Mesendoderm (in vitro differentiated cells): ENCODE data around the gene APOM. TPM values are rescaled to one million over a fixed set of nuclear protein-coding genes. Genes with fewer than 3 reads are reported as not detected.
A peak's percentile ranks its signal among the peaks of the same experiment; 100 is the strongest.

Source experiments
- DNase-seq: peaks from one replicate; pipeline ENCODE4 v3.0.0; 2013
- H2AK5ac ChIP-seq: 2 replicates; pipeline ENCODE4 v1.6.1; 2013; ENCODE audit warnings: low read length, inconsistent platforms
- H2BK120ac ChIP-seq: 2 replicates; pipeline ENCODE4 v1.6.1; 2013; ENCODE audit warnings: low read depth, mild to moderate bottlenecking, low read length, moderate library complexity, mixed read lengths
- H2BK15ac ChIP-seq: replicated peaks from 2 replicates; pipeline ENCODE4 v1.6.1; 2013; ENCODE audit warnings: low read depth, mild to moderate bottlenecking, moderate library complexity
- H2BK5ac ChIP-seq: 2 replicates; pipeline ENCODE4 v1.6.1; 2013; ENCODE audit warnings: low read length, inconsistent platforms
- H3K18ac ChIP-seq: 2 replicates; pipeline ENCODE4 v1.6.1; 2013; ENCODE audit warnings: mild to moderate bottlenecking, low read length, mixed read lengths
- H3K23ac ChIP-seq: one replicate; pipeline ENCODE4 v1.6.1; 2013; ENCODE audit warnings: low read length
- H3K27ac ChIP-seq: 2 replicates; pipeline ENCODE4 v1.5.1; 2013; ENCODE audit warnings: low read depth, mild to moderate bottlenecking, inconsistent platforms, low read length, moderate library complexity
- H3K27me3 ChIP-seq: 2 replicates; pipeline ENCODE4 v1.6.1; 2013; ENCODE audit warnings: low read length, control low read depth, mild to moderate bottlenecking, inconsistent platforms; ENCODE audit not compliant: insufficient read depth, poor library complexity
- H3K36me3 ChIP-seq: 2 replicates; pipeline ENCODE4 v1.6.1; 2013; ENCODE audit warnings: low read length, inconsistent platforms; ENCODE audit not compliant: control insufficient read depth, insufficient read depth
- H3K4ac ChIP-seq: one replicate; pipeline ENCODE4 v1.6.1; 2013; ENCODE audit warnings: low read depth, mild to moderate bottlenecking, low read length, moderate library complexity
- H3K4me1 ChIP-seq: 2 replicates; pipeline ENCODE4 v1.6.1; 2013; ENCODE audit warnings: low read depth, low read length, inconsistent platforms; ENCODE audit not compliant: control insufficient read depth
- H3K4me2 ChIP-seq: 2 replicates; pipeline ENCODE4 v1.6.1; 2013; ENCODE audit warnings: low read length
- H3K4me3 ChIP-seq: 2 replicates; pipeline ENCODE4 v1.5.1; 2013; ENCODE audit warnings: mild to moderate bottlenecking, low read length
- H3K56ac ChIP-seq: one replicate; pipeline ENCODE4 v1.6.1; 2013; ENCODE audit warnings: low read length
- H3K79me1 ChIP-seq: 2 replicates; pipeline ENCODE4 v1.6.1; 2013; ENCODE audit warnings: low read length, inconsistent platforms
- H3K79me2 ChIP-seq: 2 replicates; pipeline ENCODE4 v1.6.1; 2013; ENCODE audit warnings: mild to moderate bottlenecking, low read length; ENCODE audit not compliant: control insufficient read depth, insufficient read depth
- H3K9ac ChIP-seq: 2 replicates; pipeline ENCODE4 v1.6.1; 2013; ENCODE audit warnings: low read length, inconsistent platforms
- H4K5ac ChIP-seq: one replicate; pipeline ENCODE4 v1.6.1; 2013; ENCODE audit warnings: low read length
- H4K8ac ChIP-seq: one replicate; pipeline ENCODE4 v1.6.1; 2013; ENCODE audit warnings: low read depth, mild to moderate bottlenecking, control low read depth, low read length, moderate library complexity
- WGBS: extraction: QIAGEN DNeasy Blood & Tissue Kit; methylation state at CpG from one replicate; pipeline ENCODE4 v1.1.7; 2013; ENCODE audit warnings: low lambda C conversion rate, missing lambda C conversion rate; ENCODE audit not compliant: insufficient coverage; ENCODE audit errors: extremely low coverage; 5-methylcytosine and 5-hydroxymethylcytosine counted together
- small RNA-seq: library from polyadenylated mRNA; stranded (forward); fragments of <200 nt; extraction: miRNeasy Mini kit (QIAGEN cat#:217004); gene quantifications from one replicate; pipeline ENCODE3, GENCODE V24; 2013; ENCODE audit not compliant: insufficient read depth

Gene APOM

DNA sequence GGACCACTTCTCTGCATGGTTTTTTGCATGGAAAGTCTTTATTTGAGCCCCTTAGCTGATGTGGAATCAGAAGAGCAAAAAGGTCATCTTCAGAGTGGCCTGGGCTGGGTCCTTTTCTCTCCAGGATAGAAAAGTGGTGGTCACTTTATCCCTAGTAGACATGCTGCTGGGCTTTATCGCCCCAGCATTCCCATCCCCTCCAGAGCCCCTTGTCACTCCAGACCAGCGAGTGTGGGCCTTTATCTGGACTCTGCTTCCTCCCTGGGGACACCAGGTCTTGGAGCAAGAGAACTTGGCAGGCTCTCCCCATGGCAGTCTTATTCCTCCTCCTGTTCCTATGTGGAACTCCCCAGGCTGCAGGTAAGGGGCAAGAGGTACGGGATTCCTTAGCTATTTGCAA is 50.9 kb downstream of the APOM start, which contains the start of gene LY6G6F:
TSS of gene LY6G6F (plus strand) at position 268 of the 400 bp plus-strand sequence. CDS start at position 309, 41 bp downstream.
- DNase-seq: no peak
- peaks cover 6% of the 10 kb centered on the region for H3K79me2 ChIP-seq
- H2BK5ac ChIP-seq: no peak within 1 kb of the TSS
- H3K9ac ChIP-seq: no peak within 1 kb of the TSS
- no peak within 1 kb of the TSS for H3K23ac ChIP-seq
- no peak within 1 kb of the TSS for H2BK15ac ChIP-seq
- peaks cover 10% of the 10 kb centered on the region for H3K4me1 ChIP-seq
- no peak within 1 kb of the TSS for H3K4me3 ChIP-seq
- no peak within 1 kb of the TSS for H4K8ac ChIP-seq
- no peak within 1 kb of the TSS for H3K56ac ChIP-seq
- H3K36me3 ChIP-seq: no peaks in the 10 kb centered on the region
- no peak within 1 kb of the TSS for H2AK5ac ChIP-seq
- no peaks in the 10 kb centered on the region for H3K27me3 ChIP-seq
- H4K5ac ChIP-seq: no peak within 1 kb of the TSS
- peak within 1 kb of the TSS; percentile 7 for H3K4ac ChIP-seq
- peaks cover 6% of the 10 kb centered on the region for H3K79me1 ChIP-seq
- H2BK120ac ChIP-seq: no peak within 1 kb of the TSS
- no peak within 1 kb of the TSS for H3K4me2 ChIP-seq
- no CpG with 5 or more reads among the region's 3 CpGs for WGBS
- no peak within 1 kb of the TSS for H3K27ac ChIP-seq
- H3K18ac ChIP-seq: no peak within 1 kb of the TSS

DNA sequence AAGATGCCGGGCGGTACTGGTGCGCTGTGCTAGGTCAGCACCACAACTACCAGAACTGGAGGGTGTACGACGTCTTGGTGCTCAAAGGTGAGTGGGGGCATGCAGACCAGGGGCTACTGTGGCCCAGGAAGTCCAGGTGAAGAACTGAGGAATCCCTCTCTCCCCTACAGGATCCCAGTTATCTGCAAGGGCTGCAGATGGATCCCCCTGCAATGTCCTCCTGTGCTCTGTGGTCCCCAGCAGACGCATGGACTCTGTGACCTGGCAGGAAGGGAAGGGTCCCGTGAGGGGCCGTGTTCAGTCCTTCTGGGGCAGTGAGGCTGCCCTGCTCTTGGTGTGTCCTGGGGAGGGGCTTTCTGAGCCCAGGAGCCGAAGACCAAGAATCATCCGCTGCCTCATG is 52.0 kb downstream of the APOM start:
- H2AK5ac ChIP-seq: no peak overlapping the region
- no peak overlapping the region for H3K4ac ChIP-seq
- H3K27me3 ChIP-seq: no peaks in the 10 kb centered on the region
- H3K4me1 ChIP-seq: peaks cover 4% of the 10 kb centered on the region
- no peak overlapping the region for H3K56ac ChIP-seq
- H3K79me1 ChIP-seq: no peaks in the 10 kb centered on the region
- no CpG with 5 or more reads among the region's 10 CpGs for WGBS
- no peak overlapping the region for H3K23ac ChIP-seq
- no peaks in the 10 kb centered on the region for H3K36me3 ChIP-seq
- no peak overlapping the region for H2BK15ac ChIP-seq
- no peak overlapping the region for H3K27ac ChIP-seq
- H4K8ac ChIP-seq: no peak overlapping the region
- no peaks in the 10 kb centered on the region for H3K79me2 ChIP-seq
- no peak for DNase-seq
- no peak overlapping the region for H2BK120ac ChIP-seq
- H3K18ac ChIP-seq: no peak overlapping the region
- no peak overlapping the region for H4K5ac ChIP-seq
- H2BK5ac ChIP-seq: no peak overlapping the region
- H3K4me3 ChIP-seq: no peak overlapping the region
- H3K4me2 ChIP-seq: no peak overlapping the region
- no peak overlapping the region for H3K9ac ChIP-seq

Small RNA genes within 50 kb of the gene (small RNA-seq; reads per million reads assigned to genes)
- gene MIR4646 (not detected), gene MIR6832 (not detected), gene RF00019 (not detected), gene SNORA38 (13.3 reads per million, percentile 88 among the genes with 10 or more reads in this experiment), gene UQCRHP1 (not detected)
